ENCODE data around the gene SYN1.
"Not testable (repeated sequence)": the region's sequence is repeated elsewhere in the genome, so short reads cannot be mapped to it uniquely, and the experiment has no call there.

The SYN1 gene

GRCh38 chrX:47619486-47620302 lies at the start of gene SYN1:
Gene SYN1, minus strand, starts transcription at chrX:47619857. Its CDS starts 129 bp downstream, at chrX:47619728.
- peak; percentile 46 for DNase-seq (ENCODE audit: low spot score)

GRCh38 chrX:47665797-47666196 lies 46.1 kb upstream of the SYN1 start:
- DNase-seq (ENCODE audit: low spot score), result not testable (repeated sequence)

DNA sequence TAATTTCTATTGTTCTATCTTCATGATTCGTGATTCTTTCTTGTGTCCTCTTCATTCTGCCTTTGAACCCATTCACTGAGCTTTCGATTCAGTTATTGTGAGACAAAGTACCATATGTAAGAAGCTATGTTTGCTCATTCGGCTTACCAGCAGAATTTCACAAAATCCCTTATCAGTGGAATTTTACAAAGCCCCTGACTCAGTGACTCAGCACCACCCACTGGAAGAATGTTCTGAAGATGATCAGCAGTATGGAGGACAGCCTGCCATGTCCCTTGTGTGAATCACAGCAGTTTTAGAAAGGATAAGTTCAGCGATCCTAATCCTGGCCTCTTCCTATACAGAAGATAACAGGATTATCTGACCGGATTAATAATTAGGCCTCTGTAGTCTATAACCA lies 45.1 kb upstream of the SYN1 start:
- no peak for DNase-seq (ENCODE audit: low spot score)

GRCh38 chrX:47662144-47662657 lies 42.5 kb upstream of the SYN1 start:
- no peak for DNase-seq (ENCODE audit: low spot score)

GRCh38 chrX:47661539-47661938 lies 41.9 kb upstream of the SYN1 start:
- no peak for DNase-seq (ENCODE audit: low spot score)

DNA sequence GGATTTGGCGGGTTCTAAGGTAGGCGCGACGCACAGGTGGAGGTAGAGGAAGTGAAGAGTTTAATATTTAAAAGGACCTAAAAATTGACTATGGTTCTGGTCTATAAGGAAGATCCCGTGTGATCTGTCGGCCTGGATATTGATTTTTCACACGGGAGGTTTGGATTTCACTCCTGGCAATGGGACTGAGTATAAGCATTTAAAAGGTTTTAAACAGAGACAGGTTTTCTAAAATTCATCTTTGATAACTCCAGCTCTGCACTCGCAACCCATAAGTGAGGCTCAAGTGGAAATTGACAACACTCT lies 39.7 kb upstream of the SYN1 start:
- DNase-seq (ENCODE audit: low spot score), result no peak

- DNase-seq (ENCODE audit: low spot score), result peak; percentile 85
Observed at GRCh38 chrX:47658684-47659420, 39.2 kb upstream of the SYN1 start, which contains the start of gene UXT. Gene UXT, minus strand, starts transcription at chrX:47659180. Its CDS starts 253 bp downstream, at chrX:47658927.

DNA sequence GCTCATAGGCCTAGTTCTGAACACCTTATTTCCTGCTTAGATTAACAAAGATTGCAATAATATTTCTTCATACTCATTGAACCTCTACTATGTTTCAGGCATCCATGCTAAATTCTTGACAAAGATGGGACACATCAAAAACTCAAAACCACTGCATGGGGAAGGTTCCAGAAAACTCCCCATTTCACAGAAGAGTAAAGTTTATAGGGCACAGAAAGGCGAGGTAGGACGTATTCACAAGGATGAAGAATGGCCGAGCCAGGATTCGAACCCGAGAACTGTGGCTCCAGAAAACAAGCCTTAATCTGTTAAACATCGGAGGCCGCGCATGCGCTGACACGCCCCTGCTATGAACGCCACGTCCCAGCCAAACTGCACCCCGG lies 38.6 kb upstream of the SYN1 start:
- DNase-seq (ENCODE audit: low spot score), result no peak

GRCh38 chrX:47651043-47651905 lies 31.6 kb upstream of the SYN1 start:
- no peak for DNase-seq (ENCODE audit: low spot score)

DNA sequence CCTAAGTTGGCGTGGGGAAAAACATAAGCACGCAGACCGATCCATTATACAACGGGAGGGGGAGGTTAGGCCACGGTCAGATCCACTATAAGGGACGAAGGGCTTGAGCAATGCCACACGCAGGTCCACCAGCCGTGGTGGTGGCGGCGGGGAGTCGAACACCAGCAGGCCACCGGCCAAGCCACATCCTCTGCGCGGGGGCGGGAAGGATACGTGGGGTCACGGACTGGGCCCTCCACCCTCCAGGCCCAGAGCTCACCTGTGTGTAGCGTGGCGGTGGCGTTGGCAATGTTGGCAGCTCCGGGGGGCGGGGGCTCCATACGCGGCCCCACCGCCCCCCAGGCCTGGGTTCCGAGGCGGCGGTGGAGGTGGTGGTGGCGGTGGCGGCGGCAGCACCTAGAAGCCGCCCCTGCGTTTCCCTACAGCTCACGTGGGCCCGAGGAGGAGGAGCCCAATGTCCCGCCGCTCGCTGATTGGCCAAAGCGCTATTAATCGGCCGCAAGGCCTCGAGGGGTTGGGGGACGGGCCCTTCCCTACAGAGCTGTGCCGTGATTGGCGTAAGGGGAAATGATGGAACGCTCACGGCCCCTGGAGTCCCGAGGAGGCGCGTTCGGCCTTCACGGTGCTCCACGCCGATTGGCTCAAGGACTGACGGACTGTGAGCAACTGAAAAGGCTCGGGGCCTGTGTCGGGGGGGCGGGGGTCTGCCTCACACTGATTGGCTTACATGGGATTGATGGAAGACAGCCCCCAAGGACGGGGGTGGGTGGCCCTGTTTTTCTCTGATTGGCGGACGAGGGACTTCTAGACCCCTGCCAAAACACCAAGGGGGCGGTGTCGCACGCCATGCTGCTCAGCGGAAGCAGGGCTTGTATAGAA lies 30.7 kb upstream of the SYN1 start, which contains the start of gene ELK1:
ELK1 (minus strand) TSS at position 400 of the 879 bp plus-strand sequence. CDS start 9,122 bp downstream, outside the sequence.
- DNase-seq (ENCODE audit: low spot score), result peak; percentile 97

- no peak for DNase-seq (ENCODE audit: low spot score)
Observed at GRCh38 chrX:47649781-47650163, 30.1 kb upstream of the SYN1 start.

GRCh38 chrX:47649271-47649670 lies 29.6 kb upstream of the SYN1 start:
- DNase-seq (ENCODE audit: low spot score), result no peak

- DNase-seq (ENCODE audit: low spot score), result no peak
Observed at GRCh38 chrX:47648376-47648775, 28.7 kb upstream of the SYN1 start.

DNA sequence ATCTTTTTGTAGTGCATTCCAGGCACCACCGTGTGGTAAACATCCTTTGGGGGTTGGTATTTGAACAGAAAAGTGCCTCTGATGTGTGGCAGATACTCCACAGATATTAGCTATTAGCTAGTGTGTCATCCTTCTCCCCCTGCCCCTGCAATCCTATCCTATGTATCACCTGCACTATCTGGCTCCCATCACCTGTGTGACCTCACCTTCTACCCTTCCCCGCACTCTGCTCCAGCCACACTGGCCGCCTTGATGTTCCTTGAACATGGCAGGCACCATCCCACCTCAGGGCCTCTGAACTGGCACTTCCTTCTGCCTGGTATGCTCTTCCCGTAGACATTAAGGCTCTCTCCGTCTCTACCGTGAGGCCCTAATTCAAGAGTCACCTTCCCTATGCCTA lies 27.0 kb upstream of the SYN1 start:
- DNase-seq (ENCODE audit: low spot score), result no peak

GRCh38 chrX:47645530-47645929 lies 25.9 kb upstream of the SYN1 start:
- no peak for DNase-seq (ENCODE audit: low spot score)

- no peak for DNase-seq (ENCODE audit: low spot score)
Observed at GRCh38 chrX:47644557-47645091, 25.0 kb upstream of the SYN1 start.

GRCh38 chrX:47643926-47644325 lies 24.3 kb upstream of the SYN1 start:
- DNase-seq (ENCODE audit: low spot score), result peak; percentile 29

DNA sequence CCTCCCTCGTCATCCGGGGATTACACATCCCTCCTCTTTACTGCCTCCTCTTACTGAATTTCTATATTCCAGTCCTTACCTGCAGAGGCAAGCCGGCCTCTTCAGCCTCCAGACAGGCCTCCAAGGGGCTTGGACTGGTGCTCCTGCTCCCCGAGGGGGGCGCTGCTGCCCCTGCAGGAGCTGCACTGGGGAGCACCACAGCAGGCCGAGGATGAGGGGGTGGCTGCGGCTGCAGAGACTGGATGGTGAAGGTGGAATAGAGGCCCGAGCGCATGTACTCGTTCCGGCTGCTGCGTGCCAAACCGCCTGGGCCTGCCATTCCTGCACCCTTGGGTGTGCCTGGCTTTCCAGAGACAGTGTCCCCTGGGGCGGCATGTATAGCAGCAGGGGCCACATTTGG lies 19.2 kb upstream of the SYN1 start:
- DNase-seq (ENCODE audit: low spot score), result no peak

GRCh38 chrX:47637546-47638195 lies 18.0 kb upstream of the SYN1 start:
- DNase-seq (ENCODE audit: low spot score), result peak; percentile 37

DNA sequence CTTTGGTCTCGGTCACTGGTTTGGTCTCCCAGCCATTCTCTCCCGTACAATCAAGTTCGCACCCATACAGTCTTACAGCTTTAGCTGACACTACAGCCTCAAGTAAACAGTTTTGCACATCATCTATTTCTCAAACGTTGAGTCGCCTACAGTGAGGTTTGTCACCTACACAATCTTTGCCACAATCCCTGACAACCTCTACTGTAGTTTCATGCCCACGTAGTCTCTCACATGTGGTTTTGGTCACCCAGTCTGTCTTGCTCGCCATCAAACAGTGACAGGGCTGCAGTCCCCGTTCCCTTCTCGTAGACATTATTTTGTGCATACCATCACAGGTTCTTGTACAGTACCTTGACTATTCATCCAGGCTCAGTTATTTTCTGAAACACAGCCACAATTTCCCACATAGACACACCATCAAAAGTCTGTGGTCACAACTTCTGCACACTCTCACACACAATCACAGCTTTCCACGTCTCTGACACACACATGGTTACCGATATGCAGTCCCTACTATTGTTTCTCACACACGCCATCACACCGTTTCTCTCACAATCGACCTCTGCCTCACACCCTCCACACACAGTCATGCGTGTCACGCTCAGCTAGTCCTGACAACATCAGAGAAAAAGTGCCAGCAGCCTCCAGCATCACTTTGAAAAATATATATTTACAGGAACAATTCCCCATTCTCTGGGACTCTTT lies 15.4 kb upstream of the SYN1 start:
- DNase-seq (ENCODE audit: low spot score), result no peak
